ENCODE data around the gene CEP41. TPM values are rescaled to one million over a fixed set of nuclear protein-coding genes. Genes with fewer than 3 reads are reported as not detected.

The CEP41 gene
- total and polyA plus RNA-seq, 7 donors = 1.2 to 11.9 (median 7.2) TPM

- Histone ChIP-seq H3K4me3 (no peak overlapping the region), H3K36me3 (no peaks in the 10 kb centered on the region), H3K9me3 (no peaks in the 10 kb centered on the region), H3K27ac (no peak overlapping the region), H3K27me3 (no peaks in the 10 kb centered on the region), H3K4me1 (peaks cover 0 to 2% (median 2%) of the 10 kb centered on the region in 4 donors)
- TF ChIP-seq POLR2AphosphoS5 (IDR thresholded peaks at IDR 0.05) (no peak), POLR2A (IDR thresholded peaks at IDR 0.05) (no peak), CTCF (IDR thresholded peaks at IDR 0.05) (no peak), EP300 (IDR thresholded peaks at IDR 0.05) (no peak)
- no peak for DNase-seq
- intact Hi-C loops (cut with DNase I) = no loop called here
- 96% methylated on average over 6 of the region's 6 CpGs for WGBS, 2 donors
These were observed 55.2 kb downstream of the CEP41 start for GRCh38 chr7:130385600-130386066.

- DNase-seq = no peak
- H3K9me3 ChIP-seq = no peaks in the 10 kb centered on the region
- H3K4me1 ChIP-seq = peaks cover 0 to 8% (median 8%) of the 10 kb centered on the region in 4 donors
- H3K27ac ChIP-seq = no peak overlapping the region
- intact Hi-C loops (cut with DNase I) = no loop called here
- no peak overlapping the region for H3K4me3 ChIP-seq
- TF ChIP-seq POLR2A (IDR thresholded peaks at IDR 0.05) (no peak), EP300 (IDR thresholded peaks at IDR 0.05) (no peak), POLR2AphosphoS5 (IDR thresholded peaks at IDR 0.05) (no peak), CTCF (IDR thresholded peaks at IDR 0.05) (no peak)
- H3K27me3 ChIP-seq = no peaks in the 10 kb centered on the region
- WGBS, 2 donors = 93 to 94% methylated on average over 13 of the region's 13 CpGs
- no peaks in the 10 kb centered on the region for H3K36me3 ChIP-seq
These were observed 55.8 kb downstream of the CEP41 start for GRCh38 chr7:130384841-130385599.

- no peaks in the 10 kb centered on the region for H3K27me3 ChIP-seq
- 76 to 92% methylated on average over 10 of the region's 10 CpGs for WGBS, 2 donors
- TF ChIP-seq EP300 (IDR thresholded peaks at IDR 0.05) = no peak
- TF ChIP-seq POLR2AphosphoS5 (IDR thresholded peaks at IDR 0.05) = no peak
- no peak for TF ChIP-seq CTCF (IDR thresholded peaks at IDR 0.05)
- no peak for TF ChIP-seq POLR2A (IDR thresholded peaks at IDR 0.05)
- intact Hi-C loops (cut with DNase I) = no loop called here
- peaks cover 0 to 15% (median 12%) of the 10 kb centered on the region in 4 donors for H3K4me1 ChIP-seq
- no peak overlapping the region for H3K4me3 ChIP-seq
- no peaks in the 10 kb centered on the region for H3K9me3 ChIP-seq
- no peak overlapping the region for H3K27ac ChIP-seq
- H3K36me3 ChIP-seq = no peaks in the 10 kb centered on the region
- no peak for DNase-seq
These were observed 56.4 kb downstream of the CEP41 start for GRCh38 chr7:130384371-130384801.

- no peaks in the 10 kb centered on the region for H3K27me3 ChIP-seq
- H3K4me1 ChIP-seq = peaks cover 0 to 19% (median 12%) of the 10 kb centered on the region in 4 donors
- no peak overlapping the region for H3K4me3 ChIP-seq
- no peaks in the 10 kb centered on the region for H3K9me3 ChIP-seq
- no peak overlapping the region for H3K27ac ChIP-seq
- TF ChIP-seq EP300 (IDR thresholded peaks at IDR 0.05) = no peak
- TF ChIP-seq POLR2A (IDR thresholded peaks at IDR 0.05) = no peak
- TF ChIP-seq POLR2AphosphoS5 (IDR thresholded peaks at IDR 0.05) = no peak
- TF ChIP-seq CTCF (IDR thresholded peaks at IDR 0.05) = no peak
- intact Hi-C loops (cut with DNase I) = no loop called here
- H3K36me3 ChIP-seq = no peaks in the 10 kb centered on the region
- DNase-seq = no peak
- WGBS, 2 donors = 92 to 94% methylated on average over 18 of the region's 18 CpGs
These were observed 57.4 kb downstream of the CEP41 start for GRCh38 chr7:130383187-130383980.

All from sigmoid colon (tissue), 7 donors.